HEK293 (cell line): ENCODE measurements around the gene DOCK7.

Experiments used
- BCL11A ChIP-seq: fragments of 450-650 bp; formaldehyde crosslinking; IDR thresholded peaks from 2 replicates; pipeline ENCODE4 v1.5.1; 2016; ENCODE audit warnings: low read depth, missing biosample characterization, missing genetic modification characterization
- EGR2 ChIP-seq: fragments of 450-650 bp; formaldehyde crosslinking; IDR thresholded peaks from 2 replicates; pipeline ENCODE4 v1.5.1; 2016; ENCODE audit warnings: low read depth, missing biosample characterization, missing genetic modification characterization
- GLIS2 ChIP-seq: fragments of 450-650 bp; formaldehyde crosslinking; IDR thresholded peaks from 2 replicates; pipeline ENCODE4 v1.5.1; 2016; ENCODE audit warnings: missing biosample characterization, missing genetic modification characterization
- HOXD13 ChIP-seq: sonication (generic); formaldehyde crosslinking; IDR thresholded peaks from 2 replicates; pipeline ENCODE4 v1.8.0; 2022; ENCODE audit warnings: missing genetic modification reagents, borderline replicate concordance
- SCRT1 ChIP-seq: fragments of 450-650 bp; formaldehyde crosslinking; IDR thresholded peaks from 2 replicates; pipeline ENCODE4 v1.5.1; 2016; ENCODE audit warnings: missing biosample characterization, missing genetic modification characterization, borderline replicate concordance
- SETDB1 ChIP-seq: IDR thresholded peaks from one replicate; pipeline ENCODE4 v1.6.1; 2017; ENCODE audit warnings: mild to moderate bottlenecking, low read length, moderate library complexity, mixed read lengths; ENCODE audit not compliant: insufficient read length
- SP7 ChIP-seq: fragments of 450-650 bp; formaldehyde crosslinking; IDR thresholded peaks from 2 replicates; pipeline ENCODE4 v1.5.1; 2016; ENCODE audit warnings: missing biosample characterization, missing genetic modification characterization
- YY1 ChIP-seq: fragments of 450-650 bp; formaldehyde crosslinking; IDR thresholded peaks from 2 replicates; pipeline ENCODE4 v1.5.1; 2018; ENCODE audit warnings: missing biosample characterization, missing genetic modification characterization
- ZEB2 ChIP-seq: fragments of 450-650 bp; formaldehyde crosslinking; IDR thresholded peaks from 2 replicates; pipeline ENCODE4 v1.5.1; 2016; ENCODE audit warnings: missing biosample characterization, missing genetic modification characterization
- ZFP3 ChIP-seq: fragments of 450-650 bp; formaldehyde crosslinking; IDR thresholded peaks from 2 replicates; pipeline ENCODE4 v1.5.1; 2016; ENCODE audit warnings: low read depth, missing biosample characterization, missing genetic modification characterization
- ZFP69B ChIP-seq: fragments of 450-650 bp; formaldehyde crosslinking; IDR thresholded peaks from 2 replicates; pipeline ENCODE4 v1.5.1; 2016; ENCODE audit warnings: missing biosample characterization, missing genetic modification characterization
- ZNF114 ChIP-seq: fragments of 450-650 bp; formaldehyde crosslinking; IDR thresholded peaks from 2 replicates; pipeline ENCODE4 v1.5.0; 2017; ENCODE audit warnings: missing biosample characterization, missing genetic modification characterization
- ZNF138 ChIP-seq: fragments of 450-650 bp; formaldehyde crosslinking; IDR thresholded peaks from 2 replicates; pipeline ENCODE4 v1.5.1; 2016; ENCODE audit warnings: missing biosample characterization, missing genetic modification characterization, borderline replicate concordance
- ZNF184 ChIP-seq: fragments of 450-650 bp; IDR thresholded peaks from 2 replicates; pipeline ENCODE4 v1.5.1; 2018; ENCODE audit warnings: missing biosample characterization, mild to moderate bottlenecking, missing genetic modification characterization
- ZNF2 ChIP-seq: fragments of 450-650 bp; formaldehyde crosslinking; IDR thresholded peaks from 2 replicates; pipeline ENCODE4 v1.5.1; 2016; ENCODE audit warnings: missing biosample characterization, missing genetic modification characterization
- ZNF266 ChIP-seq: fragments of 450-650 bp; formaldehyde crosslinking; IDR thresholded peaks from 2 replicates; pipeline ENCODE4 v1.5.1; 2016; ENCODE audit warnings: missing biosample characterization, missing genetic modification characterization, low read depth
- ZNF391 ChIP-seq: fragments of 450-650 bp; formaldehyde crosslinking; IDR thresholded peaks from 2 replicates; pipeline ENCODE4 v1.5.1; 2016; ENCODE audit warnings: low read depth, missing biosample characterization, missing genetic modification characterization, borderline replicate concordance
- ZNF518A ChIP-seq: fragments of 450-650 bp; formaldehyde crosslinking; conservative IDR thresholded peaks from 2 replicates; pipeline ENCODE4 v1.5.1; 2016; ENCODE audit warnings: low read depth, missing biosample characterization, missing genetic modification characterization
- ZNF560 ChIP-seq: fragments of 450-650 bp; formaldehyde crosslinking; IDR thresholded peaks from 2 replicates; pipeline ENCODE4 v1.5.1; 2017; ENCODE audit warnings: missing biosample characterization, missing genetic modification characterization, borderline replicate concordance
- ZNF561 ChIP-seq: fragments of 450-650 bp; IDR thresholded peaks from 2 replicates; pipeline ENCODE4 v1.5.1; 2018; ENCODE audit warnings: missing biosample characterization, missing genetic modification characterization, borderline replicate concordance
- ZNF596 ChIP-seq: fragments of 450-650 bp; IDR thresholded peaks from 2 replicates; pipeline ENCODE4 v1.5.0; 2018; ENCODE audit warnings: missing biosample characterization, mild to moderate bottlenecking, missing genetic modification characterization, moderate library complexity
- ZNF621 ChIP-seq: fragments of 450-650 bp; formaldehyde crosslinking; IDR thresholded peaks from 2 replicates; pipeline ENCODE4 v1.5.1; 2017; ENCODE audit warnings: missing biosample characterization, missing genetic modification characterization
- ZNF629 ChIP-seq: fragments of 450-650 bp; formaldehyde crosslinking; IDR thresholded peaks from 2 replicates; pipeline ENCODE4 v1.5.1; 2017; ENCODE audit warnings: missing biosample characterization, missing genetic modification characterization
- ZNF654 ChIP-seq: fragments of 450-650 bp; formaldehyde crosslinking; IDR thresholded peaks from 2 replicates; pipeline ENCODE4 v1.5.1; 2016; ENCODE audit warnings: low read depth, missing biosample characterization, missing genetic modification characterization
- ZNF660 ChIP-seq: fragments of 450-650 bp; IDR thresholded peaks from 2 replicates; pipeline ENCODE4 v1.5.1; 2018; ENCODE audit warnings: missing biosample characterization, mild to moderate bottlenecking, missing genetic modification characterization
- ZNF670 ChIP-seq: fragments of 450-650 bp; formaldehyde crosslinking; IDR thresholded peaks from 2 replicates; pipeline ENCODE4 v1.5.1; 2016; ENCODE audit warnings: missing biosample characterization, missing genetic modification characterization, low read depth
- ZNF707 ChIP-seq: fragments of 450-650 bp; formaldehyde crosslinking; IDR thresholded peaks from 2 replicates; pipeline ENCODE4 v1.5.1; 2016; ENCODE audit warnings: missing biosample characterization, missing genetic modification characterization
- ZSCAN23 ChIP-seq: fragments of 450-650 bp; formaldehyde crosslinking; IDR thresholded peaks from 2 replicates; pipeline ENCODE4 v1.5.1; 2016; ENCODE audit warnings: missing biosample characterization, missing genetic modification characterization
- TF ChIP-seq, protein P1 (sequence below): fragments of 450-650 bp; formaldehyde crosslinking; IDR thresholded peaks from 2 replicates; pipeline ENCODE4; 2016; ENCODE audit warnings: missing biosample characterization, missing genetic modification characterization
- TF ChIP-seq, protein P2 (sequence below): fragments of 450-650 bp; formaldehyde crosslinking; IDR thresholded peaks from 2 replicates; pipeline ENCODE4 v1.5.1; 2016; ENCODE audit warnings: missing biosample characterization, missing genetic modification characterization, low read depth
- TF ChIP-seq, protein P3 (sequence below): fragments of 450-650 bp; formaldehyde crosslinking; IDR thresholded peaks from 2 replicates; pipeline ENCODE4 v1.5.1; 2016; ENCODE audit warnings: missing biosample characterization, missing genetic modification characterization

DOCK7 gene

GRCh38 chr1:62436466-62437272, 251.5 kb downstream of the DOCK7 start, which contains the start of gene USP1 (continued):
- TF ChIP-seq ZNF518A (tag by site-specific recombination): peak; percentile 51
- no peak for TF ChIP-seq ZFP3 (tag by site-specific recombination)
- TF ChIP-seq, protein P1, sequence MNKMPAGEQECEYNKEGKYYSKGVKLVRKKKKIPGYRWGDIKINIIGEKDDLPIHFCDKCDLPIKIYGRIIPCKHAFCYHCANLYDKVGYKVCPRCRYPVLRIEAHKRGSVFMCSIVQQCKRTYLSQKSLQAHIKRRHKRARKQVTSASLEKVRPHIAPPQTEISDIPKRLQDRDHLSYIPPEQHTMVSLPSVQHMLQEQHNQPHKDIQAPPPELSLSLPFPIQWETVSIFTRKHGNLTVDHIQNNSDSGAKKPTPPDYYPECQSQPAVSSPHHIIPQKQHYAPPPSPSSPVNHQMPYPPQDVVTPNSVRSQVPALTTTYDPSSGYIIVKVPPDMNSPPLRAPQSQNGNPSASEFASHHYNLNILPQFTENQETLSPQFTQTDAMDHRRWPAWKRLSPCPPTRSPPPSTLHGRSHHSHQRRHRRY (tag by site-specific recombination): no peak
- peak; percentile 87 for TF ChIP-seq SP7 (tag by site-specific recombination)
- TF ChIP-seq ZNF114 (tag by site-specific recombination): no peak
- TF ChIP-seq ZNF621 (tag by site-specific recombination): no peak
- TF ChIP-seq ZNF670 (tag by site-specific recombination): no peak
- TF ChIP-seq ZNF596: no peak
- no peak for TF ChIP-seq ZSCAN23 (tag by site-specific recombination)
- TF ChIP-seq ZNF266: no peak
- TF ChIP-seq YY1: peak; percentile 73
- peak; percentile 81 for TF ChIP-seq ZNF629 (tag by site-specific recombination)
- TF ChIP-seq ZNF391 (tag by site-specific recombination): peak; percentile 65; the same call in 1 of the 2 replicates
- peak; percentile 85 for TF ChIP-seq SETDB1
- no peak for TF ChIP-seq ZNF138 (tag by site-specific recombination)
- peak; percentile 80 for TF ChIP-seq ZNF2 (tag by site-specific recombination)
- peak; percentile 44 for TF ChIP-seq EGR2 (tag by site-specific recombination)
- peak; percentile 23; the same call in 1 of the 2 replicates for TF ChIP-seq ZNF184
- no peak for TF ChIP-seq ZNF707 (tag by site-specific recombination)
- no peak for TF ChIP-seq ZNF560 (tag by site-specific recombination)
- no peak for TF ChIP-seq HOXD13 (CRISPR knock-in tag)
- TF ChIP-seq, protein P2, sequence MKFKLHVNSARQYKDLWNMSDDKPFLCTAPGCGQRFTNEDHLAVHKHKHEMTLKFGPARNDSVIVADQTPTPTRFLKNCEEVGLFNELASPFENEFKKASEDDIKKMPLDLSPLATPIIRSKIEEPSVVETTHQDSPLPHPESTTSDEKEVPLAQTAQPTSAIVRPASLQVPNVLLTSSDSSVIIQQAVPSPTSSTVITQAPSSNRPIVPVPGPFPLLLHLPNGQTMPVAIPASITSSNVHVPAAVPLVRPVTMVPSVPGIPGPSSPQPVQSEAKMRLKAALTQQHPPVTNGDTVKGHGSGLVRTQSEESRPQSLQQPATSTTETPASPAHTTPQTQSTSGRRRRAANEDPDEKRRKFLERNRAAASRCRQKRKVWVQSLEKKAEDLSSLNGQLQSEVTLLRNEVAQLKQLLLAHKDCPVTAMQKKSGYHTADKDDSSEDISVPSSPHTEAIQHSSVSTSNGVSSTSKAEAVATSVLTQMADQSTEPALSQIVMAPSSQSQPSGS (tag by site-specific recombination): no peak
- TF ChIP-seq BCL11A (tag by site-specific recombination): peak; percentile 56; the same call in 1 of the 2 replicates
- TF ChIP-seq, protein P3, sequence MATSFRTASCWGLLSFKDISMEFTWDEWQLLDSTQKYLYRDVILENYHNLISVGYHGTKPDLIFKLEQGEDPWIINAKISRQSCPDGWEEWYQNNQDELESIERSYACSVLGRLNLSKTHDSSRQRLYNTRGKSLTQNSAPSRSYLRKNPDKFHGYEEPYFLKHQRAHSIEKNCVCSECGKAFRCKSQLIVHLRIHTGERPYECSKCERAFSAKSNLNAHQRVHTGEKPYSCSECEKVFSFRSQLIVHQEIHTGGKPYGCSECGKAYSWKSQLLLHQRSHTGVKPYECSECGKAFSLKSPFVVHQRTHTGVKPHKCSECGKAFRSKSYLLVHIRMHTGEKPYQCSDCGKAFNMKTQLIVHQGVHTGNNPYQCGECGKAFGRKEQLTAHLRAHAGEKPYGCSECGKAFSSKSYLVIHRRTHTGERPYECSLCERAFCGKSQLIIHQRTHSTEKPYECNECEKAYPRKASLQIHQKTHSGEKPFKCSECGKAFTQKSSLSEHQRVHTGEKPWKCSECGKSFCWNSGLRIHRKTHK (tag by site-specific recombination): no peak
- TF ChIP-seq GLIS2: peak; percentile 76; the same call in 1 of the 2 replicates
- peak; percentile 72; the same call in 1 of the 2 replicates for TF ChIP-seq ZNF561 (tag by site-specific recombination)
- TF ChIP-seq SCRT1 (tag by site-specific recombination): peak; percentile 84
- TF ChIP-seq ZEB2 (tag by site-specific recombination): peak; percentile 89
- TF ChIP-seq ZFP69B (tag by site-specific recombination): no peak; the same call in 1 of the 2 replicates
- TF ChIP-seq ZNF660 (tag by site-specific recombination): peak; percentile 75; the same call in 1 of the 2 replicates
- TF ChIP-seq ZNF654: no peak
